K562 (cell line): Measurements from ENCODE around the gene ZNF488. TPM values are rescaled to one million over a fixed set of nuclear protein-coding genes. Genes with fewer than 3 reads are reported as not detected.

Experiments
- ASH1L ChIP-seq: fragments of 450-650 bp; IDR thresholded peaks from 2 replicates; pipeline ENCODE4 v1.6.1; 2018; ENCODE audit warnings: borderline replicate concordance, mild to moderate bottlenecking, low read depth; ENCODE audit not compliant: partially characterized antibody
- BCLAF1 ChIP-seq, 2 experiments: fragments of 450-650 bp in 1 of 2; IDR thresholded peaks; 2 replicates each; pipeline ENCODE4 v1.6.1; 2011 to 2017; ENCODE audit warnings: low read depth in 2 of 2, antibody characterized with exemption in 1 of 2, borderline replicate concordance in 1 of 2, low read length in 1 of 2, mild to moderate bottlenecking in 1 of 2, mixed read lengths in 1 of 2; ENCODE audit not compliant: control insufficient read depth in 1 of 2
- CAMTA2 ChIP-seq: fragments of 250-450 bp; sonication (Bioruptor Pico); conservative IDR thresholded peaks from 2 replicates; pipeline ENCODE4 v1.5.1; 2022
- CREB5 ChIP-seq: fragments of 250-450 bp; sonication (Bioruptor Pico); IDR thresholded peaks from 2 replicates; pipeline ENCODE4 v1.5.0; 2020; ENCODE audit warnings: mild to moderate bottlenecking
- CTBP1 ChIP-seq: fragments of 450-650 bp; IDR thresholded peaks from 2 replicates; pipeline ENCODE4 v1.6.1; 2016; ENCODE audit warnings: borderline replicate concordance
- EGR1 ChIP-seq: fragments of 450-650 bp; conservative IDR thresholded peaks from 2 replicates; pipeline ENCODE4 v1.6.1; 2017; ENCODE audit warnings: mild to moderate bottlenecking
- FOXA3 ChIP-seq, 2 experiments: fragments of 450-650 bp in 1 of 2; sonication (generic) in 1 of 2; formaldehyde crosslinking; IDR thresholded peaks in 1 of 2; conservative IDR thresholded peaks in 1 of 2; 2 replicates each; pipeline versions ENCODE4 v1.4.0 to v1.8.0; 2020 to 2022; ENCODE audit warnings: mild to moderate bottlenecking in 2 of 2, missing genetic modification reagents in 1 of 2
- GATAD2B ChIP-seq: fragments of 450-650 bp; IDR thresholded peaks from 2 replicates; pipeline ENCODE4 v1.6.1; 2017; ENCODE audit warnings: mild to moderate bottlenecking, borderline replicate concordance
- HCFC1 ChIP-seq: IDR thresholded peaks from 2 replicates; pipeline ENCODE4 v1.6.1; 2012; ENCODE audit warnings: low read depth, low read length, improper control_type of control experiment
- HDAC8 ChIP-seq: fragments of 450-650 bp; IDR thresholded peaks from 2 replicates; pipeline ENCODE4 v1.6.1; 2016; ENCODE audit warnings: mild to moderate bottlenecking, missing genetic modification characterization, moderate library complexity, missing compliant biosample characterization
- KDM4B ChIP-seq, 2 experiments: fragments of 450-650 bp in 1 of 2; sonication (generic) in 1 of 2; IDR thresholded peaks; 2 replicates each; pipeline ENCODE4 v1.6.1; 2016 to 2017; ENCODE audit warnings: borderline replicate concordance in 2 of 2, antibody characterized with exemption in 1 of 2, low read depth in 1 of 2, mild to moderate bottlenecking in 1 of 2
- KLF6 ChIP-seq: fragments of 250-450 bp; sonication (Bioruptor Pico); IDR thresholded peaks from 2 replicates; pipeline ENCODE4 v1.4.0; 2020; ENCODE audit warnings: mild to moderate bottlenecking, moderate library complexity, borderline replicate concordance
- LARP7 ChIP-seq: fragments of 450-650 bp; IDR thresholded peaks from 2 replicates; pipeline ENCODE4 v1.6.1; 2016
- MAFK ChIP-seq: IDR thresholded peaks from 2 replicates; pipeline ENCODE4 v1.6.1; 2011; ENCODE audit warnings: low read length, improper control_type of control experiment
- NCOA2 ChIP-seq, 2 experiments: fragments of 450-650 bp; IDR thresholded peaks; 2 replicates each; pipeline ENCODE4 v1.6.1; 2018; ENCODE audit warnings: mild to moderate bottlenecking in 2 of 2, moderate library complexity in 1 of 2; ENCODE audit not compliant: partially characterized antibody in 2 of 2
- NFIC ChIP-seq: fragments of 450-650 bp; IDR thresholded peaks from 2 replicates; pipeline ENCODE4 v1.6.1; 2017; ENCODE audit warnings: mild to moderate bottlenecking, inconsistent platforms
- RBM14 ChIP-seq: fragments of 200-400 bp; formaldehyde crosslinking; IDR thresholded peaks from 2 replicates; pipeline ENCODE4 v1.6.1; 2018; ENCODE audit warnings: low read depth, mild to moderate bottlenecking, low read length, moderate library complexity, borderline replicate concordance; ENCODE audit not compliant: insufficient read depth
- SMARCB1 ChIP-seq: IDR thresholded peaks from 2 replicates; pipeline ENCODE4 v1.6.1; 2011; ENCODE audit warnings: improper control_type of control experiment, low read depth; ENCODE audit not compliant: insufficient read length
- TFAP4 ChIP-seq: sonication (generic); formaldehyde crosslinking; IDR thresholded peaks from 2 replicates; pipeline ENCODE4 v1.8.0; 2022; ENCODE audit warnings: missing genetic modification reagents, mild to moderate bottlenecking, moderate library complexity, borderline replicate concordance
- U2AF2 ChIP-seq: fragments of 200-400 bp; formaldehyde crosslinking; optimal IDR thresholded peaks from 2 replicates; pipeline ENCODE3; 2017; ENCODE audit warnings: low read depth, mild to moderate bottlenecking, low read length
- ZFPM2 ChIP-seq: fragments of 250-450 bp; sonication (Bioruptor Pico); IDR thresholded peaks from 2 replicates; pipeline ENCODE4 v1.5.1; 2022; ENCODE audit warnings: mild to moderate bottlenecking
- ZNF274 ChIP-seq: IDR thresholded peaks from 2 replicates; pipeline ENCODE4 v1.6.1; 2011; ENCODE audit warnings: low read depth, mild to moderate bottlenecking, low read length, moderate library complexity, borderline replicate concordance
- ZNF384 ChIP-seq: IDR thresholded peaks from 2 replicates; pipeline ENCODE4 v1.6.1; 2012; ENCODE audit warnings: low read depth, low read length, improper control_type of control experiment
- ZNF785 ChIP-seq: fragments of 250-450 bp; sonication (Bioruptor Pico); IDR thresholded peaks from 2 replicates; pipeline ENCODE4 v1.4.0; 2020; ENCODE audit warnings: mild to moderate bottlenecking
- polyA plus RNA-seq, 8 experiments: library from polyadenylated mRNA; depleted of rRNA in 4 of 8; stranded (reverse) in 5 of 8; unstranded in 3 of 8; fragments of >200 nt; fragmentation: Nextera tagmentation in 2 of 8; fragmentation: Illumina TruSeq in 1 of 8; extraction: Ambion mirVana in 2 of 8; extraction: Trizol in 1 of 8; gene quantifications; 2 replicates each; pipeline versions ENCODE4 v1.2.1 to v1.2.3, GENCODE V29; 2011 to 2014; ENCODE audit warnings: inconsistent platforms in 1 of 8, missing spikeins in 1 of 8
- total RNA-seq, 7 experiments: library from RNA; depleted of rRNA in 6 of 7; stranded (reverse); fragments of >200 nt in 6 of 7; fragmentation: Illumina TruSeq in 2 of 7; extraction: Trizol in 2 of 7; gene quantifications; 2 replicates each; pipeline versions ENCODE4 v1.2.1 to v1.2.3, GENCODE V29; 2011 to 2021; ENCODE audit warnings: low replicate concordance in 1 of 7

Gene ZNF488
- total and polyA plus RNA-seq, 9 of the 15 experiments (the other 6 are each of a cell fraction or from before 2014, with no cell fraction given) = 0.03 to 0.09 (median 0.05) TPM; not detected in 3

- TF ChIP-seq EGR1 = peak; percentile 83
- TF ChIP-seq CAMTA2 (CRISPR knock-in tag) = no peak
- TF ChIP-seq FOXA3 (CRISPR knock-in tag; conservative IDR thresholded peaks at IDR 0.05 in 1 of 2, IDR thresholded peaks at IDR 0.05 in 1 of 2) = no peak
- no peak for TF ChIP-seq SMARCB1
- TF ChIP-seq ZNF274 = no peak
- TF ChIP-seq KLF6 = no peak
- TF ChIP-seq KDM4B (IDR thresholded peaks at IDR 0.05; ENCODE audit: borderline replicate concordance in 2 of 2, low read depth in 1 of 2) = no peak
- TF ChIP-seq GATAD2B = no peak
- no peak for TF ChIP-seq LARP7
- TF ChIP-seq NFIC = no peak
- TF ChIP-seq CTBP1 = peak; percentile 87
- TF ChIP-seq TFAP4 (CRISPR knock-in tag) = peak; percentile 83
- no peak for TF ChIP-seq ZFPM2 (CRISPR knock-in tag)
- TF ChIP-seq ASH1L = no peak
- no peak for TF ChIP-seq HCFC1
- TF ChIP-seq ZNF384 = no peak
- TF ChIP-seq RBM14 = no peak
- TF ChIP-seq U2AF2 = no peak
- no peak for TF ChIP-seq BCLAF1 (IDR thresholded peaks at IDR 0.05; ENCODE audit: borderline replicate concordance in 1 of 2, control insufficient read depth in 1 of 2, low read depth in 2 of 2, low read length in 1 of 2)
- TF ChIP-seq HDAC8 (tag) = no peak
- TF ChIP-seq ZNF785 (CRISPR knock-in tag) = no peak
- TF ChIP-seq CREB5 (CRISPR knock-in tag) = no peak
- TF ChIP-seq MAFK = peak; percentile 79
- TF ChIP-seq NCOA2 (IDR thresholded peaks at IDR 0.05; ENCODE audit: partially characterized antibody in 2 of 2) = no peak
These were observed 23.0 kb upstream of the ZNF488 start (continued) for GRCh38 chr10:47406870-47407691.
